K562 (cell line): Measurements from ENCODE around the gene RANGAP1. TPM values are rescaled to one million over a fixed set of nuclear protein-coding genes. Genes with fewer than 3 reads are reported as not detected.

Experiments used
- CBX5 ChIP-seq: IDR thresholded peaks from 2 replicates; pipeline ENCODE4 v1.6.1; 2014; ENCODE audit warnings: low read depth, borderline replicate concordance
- CHD7 ChIP-seq: fragments of 200-600 bp; sonication (generic); IDR thresholded peaks from one replicate; pipeline ENCODE4 v1.6.1; 2012; ENCODE audit warnings: mild to moderate bottlenecking, low read depth, low read length, inconsistent platforms
- FOSL1 ChIP-seq: fragments of 200-800 bp; sonication (Bioruptor generic); conservative IDR thresholded peaks from 2 replicates; pipeline ENCODE4 v1.6.1; 2016; ENCODE audit warnings: missing genetic modification characterization, missing compliant biosample characterization
- FOXP1 ChIP-seq: sonication (generic); formaldehyde crosslinking; IDR thresholded peaks from 2 replicates; pipeline ENCODE4 v1.8.0; 2022; ENCODE audit warnings: mild to moderate bottlenecking, missing genetic modification reagents
- HIVEP1 ChIP-seq: fragments of 250-450 bp; sonication (Bioruptor Pico); IDR thresholded peaks from 2 replicates; pipeline ENCODE4 v1.4.0; 2020; ENCODE audit warnings: mild to moderate bottlenecking
- JUN ChIP-seq, 2 experiments: sonication (generic) in 1 of 2; formaldehyde crosslinking in 1 of 2; IDR thresholded peaks; 2 replicates each; pipeline versions ENCODE4 v1.6.1 to v1.8.0; 2012 to 2022; ENCODE audit warnings: borderline replicate concordance in 2 of 2, mild to moderate bottlenecking in 2 of 2, improper control_type of control experiment in 1 of 2, low read depth in 1 of 2, low read length in 1 of 2, missing genetic modification reagents in 1 of 2
- MAFF ChIP-seq: IDR thresholded peaks from 2 replicates; pipeline ENCODE4 v1.6.1; 2012; ENCODE audit warnings: low read length, improper control_type of control experiment
- MEF2D ChIP-seq: conservative IDR thresholded peaks from 2 replicates; pipeline ENCODE4 v1.6.1; 2016; ENCODE audit warnings: low read depth, missing genetic modification characterization, missing compliant biosample characterization
- NFXL1 ChIP-seq: fragments of 450-650 bp; formaldehyde crosslinking; IDR thresholded peaks from 2 replicates; pipeline ENCODE4 v1.4.0; 2021; ENCODE audit warnings: mild to moderate bottlenecking
- NR2F6 ChIP-seq: fragments of 450-650 bp; formaldehyde crosslinking; IDR thresholded peaks from 2 replicates; pipeline ENCODE4 v1.4.0; 2020; ENCODE audit warnings: mild to moderate bottlenecking
- POLR3A ChIP-seq: IDR thresholded peaks from 2 replicates; pipeline ENCODE4 v1.6.1; 2011; ENCODE audit warnings: borderline replicate concordance, mild to moderate bottlenecking, moderate library complexity; ENCODE audit not compliant: insufficient read length, insufficient read depth; ENCODE audit errors: extremely low read depth
- PRPF4 ChIP-seq: fragments of 200-400 bp; formaldehyde crosslinking; IDR thresholded peaks from one replicate; pipeline ENCODE4 v1.6.1; 2017; ENCODE audit warnings: low read length, low read depth, mild to moderate bottlenecking; ENCODE audit not compliant: insufficient read depth, poor library complexity, severe bottlenecking
- SIN3B ChIP-seq: fragments of 450-650 bp; IDR thresholded peaks from 2 replicates; pipeline ENCODE4 v1.6.1; 2017; ENCODE audit warnings: low read depth, mild to moderate bottlenecking, moderate library complexity
- SMAD2 ChIP-seq: fragments of 150-350 bp; IDR thresholded peaks from 2 replicates; pipeline ENCODE4 v1.6.1; 2014; ENCODE audit warnings: low read depth, mild to moderate bottlenecking, low read length
- SMARCA4 ChIP-seq: fragments of 450-650 bp; IDR thresholded peaks from 2 replicates; pipeline ENCODE4 v1.6.1; 2016
- STAT5B ChIP-seq: fragments of 250-450 bp; sonication (Bioruptor Pico); IDR thresholded peaks from 2 replicates; pipeline ENCODE4 v1.8.0; 2021; ENCODE audit warnings: mild to moderate bottlenecking, inconsistent platforms
- ZC3H11A ChIP-seq: IDR thresholded peaks from 2 replicates; pipeline ENCODE4 v1.6.1; 2012; ENCODE audit warnings: low read depth, low read length, improper control_type of control experiment
- polyA plus RNA-seq, 8 experiments: library from polyadenylated mRNA; depleted of rRNA in 4 of 8; stranded (reverse) in 5 of 8; unstranded in 3 of 8; fragments of >200 nt; fragmentation: Nextera tagmentation in 2 of 8; fragmentation: Illumina TruSeq in 1 of 8; extraction: Ambion mirVana in 2 of 8; extraction: Trizol in 1 of 8; gene quantifications; 2 replicates each; pipeline versions ENCODE4 v1.2.1 to v1.2.3, GENCODE V29; 2011 to 2014; ENCODE audit warnings: inconsistent platforms in 1 of 8, missing spikeins in 1 of 8
- total RNA-seq, 7 experiments: library from RNA; depleted of rRNA in 6 of 7; stranded (reverse); fragments of >200 nt in 6 of 7; fragmentation: Illumina TruSeq in 2 of 7; extraction: Trizol in 2 of 7; gene quantifications; 2 replicates each; pipeline versions ENCODE4 v1.2.1 to v1.2.3, GENCODE V29; 2011 to 2021; ENCODE audit warnings: low replicate concordance in 1 of 7

RANGAP1 gene
- total and polyA plus RNA-seq, 9 of the 15 experiments (the other 6 are each of a cell fraction or from before 2014, with no cell fraction given), result 2.1 to 104 (median 50.6) TPM

GRCh38 chr22:41204992-41205900 lies 80.7 kb downstream of the RANGAP1 start, which contains the start of gene L3MBTL2 (continued):
- TF ChIP-seq NR2F6 (CRISPR knock-in tag) (no peak), STAT5B (CRISPR knock-in tag) (no peak), MAFF (no peak), PRPF4 (no peak), NFXL1 (CRISPR knock-in tag) (no peak), CHD7 (no peak), POLR3A (no peak), SMARCA4 (no peak), JUN (IDR thresholded peaks at IDR 0.05; ENCODE audit: borderline replicate concordance, low read depth, low read length) (peak; percentile 27; the same call in 1 of the 2 replicates), JUN (CRISPR knock-in tag; IDR thresholded peaks at IDR 0.05; ENCODE audit: borderline replicate concordance) (no peak), SIN3B (peak; percentile 89), CBX5 (no peak), ZC3H11A (no peak), FOSL1 (tag) (no peak), MEF2D (tag) (no peak), SMAD2 (no peak), HIVEP1 (CRISPR knock-in tag) (no peak), FOXP1 (CRISPR knock-in tag) (peak; percentile 51; the same call in 1 of the 2 replicates)
